Measurements from ENCODE around the gene HACD2.
"Not testable (repeated sequence)": the region's sequence is repeated elsewhere in the genome, so short reads cannot be mapped to it uniquely, and the experiment has no call there.

The HACD2 gene, protein sequence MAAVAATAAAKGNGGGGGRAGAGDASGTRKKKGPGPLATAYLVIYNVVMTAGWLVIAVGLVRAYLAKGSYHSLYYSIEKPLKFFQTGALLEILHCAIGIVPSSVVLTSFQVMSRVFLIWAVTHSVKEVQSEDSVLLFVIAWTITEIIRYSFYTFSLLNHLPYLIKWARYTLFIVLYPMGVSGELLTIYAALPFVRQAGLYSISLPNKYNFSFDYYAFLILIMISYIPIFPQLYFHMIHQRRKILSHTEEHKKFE

DNA sequence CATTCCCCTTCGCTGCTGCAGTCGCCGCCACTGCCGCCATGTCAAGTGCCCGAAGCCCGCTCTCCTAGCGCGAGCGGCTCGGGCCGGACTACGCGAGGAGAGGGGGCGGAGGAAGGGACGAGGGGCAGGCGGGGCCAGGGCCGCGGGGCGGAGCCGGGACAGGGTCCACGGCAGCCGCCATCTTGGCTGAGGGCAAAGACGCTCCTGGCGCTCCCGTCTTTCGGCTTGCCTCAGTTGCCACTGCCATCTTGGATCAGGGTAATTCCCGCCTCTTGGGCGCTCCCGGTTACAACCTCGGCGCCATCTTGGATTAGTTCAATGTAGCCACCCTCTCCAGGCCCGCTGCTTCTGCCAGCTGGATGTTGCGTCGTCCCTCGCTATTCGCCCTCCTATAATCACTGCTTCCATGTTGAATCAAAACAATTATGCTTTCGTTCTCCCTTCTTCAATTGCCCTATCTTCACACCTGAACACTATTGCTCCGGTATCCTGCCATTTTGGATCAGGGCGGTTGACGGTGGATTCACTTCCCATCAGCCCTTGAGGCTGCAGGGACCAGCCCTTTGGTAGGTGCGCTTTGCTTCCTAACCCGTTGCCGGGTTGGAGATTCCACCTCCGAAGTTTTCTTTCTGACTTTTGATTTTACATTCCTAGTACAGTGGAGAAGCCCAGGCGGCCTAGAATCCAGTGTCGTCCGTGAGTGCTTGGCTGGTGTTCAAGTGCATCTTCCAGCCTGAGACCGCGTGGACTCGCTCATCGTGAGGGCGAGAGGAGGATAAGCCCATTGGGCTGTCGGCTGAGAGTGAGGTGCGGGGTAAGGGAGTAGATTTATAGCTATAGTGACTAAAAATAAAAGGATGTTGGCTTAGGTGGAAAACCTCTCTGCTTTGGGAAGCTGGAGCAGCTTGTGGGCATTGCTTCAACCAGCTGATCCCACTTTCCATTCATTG is at the start of gene HACD2:
TSS of gene HACD2 (minus strand) at position 66 of the 950 bp plus-strand sequence. CDS start at position 40, 26 bp downstream.
- peak; percentile 89 to 94 for DNase-seq

DNA sequence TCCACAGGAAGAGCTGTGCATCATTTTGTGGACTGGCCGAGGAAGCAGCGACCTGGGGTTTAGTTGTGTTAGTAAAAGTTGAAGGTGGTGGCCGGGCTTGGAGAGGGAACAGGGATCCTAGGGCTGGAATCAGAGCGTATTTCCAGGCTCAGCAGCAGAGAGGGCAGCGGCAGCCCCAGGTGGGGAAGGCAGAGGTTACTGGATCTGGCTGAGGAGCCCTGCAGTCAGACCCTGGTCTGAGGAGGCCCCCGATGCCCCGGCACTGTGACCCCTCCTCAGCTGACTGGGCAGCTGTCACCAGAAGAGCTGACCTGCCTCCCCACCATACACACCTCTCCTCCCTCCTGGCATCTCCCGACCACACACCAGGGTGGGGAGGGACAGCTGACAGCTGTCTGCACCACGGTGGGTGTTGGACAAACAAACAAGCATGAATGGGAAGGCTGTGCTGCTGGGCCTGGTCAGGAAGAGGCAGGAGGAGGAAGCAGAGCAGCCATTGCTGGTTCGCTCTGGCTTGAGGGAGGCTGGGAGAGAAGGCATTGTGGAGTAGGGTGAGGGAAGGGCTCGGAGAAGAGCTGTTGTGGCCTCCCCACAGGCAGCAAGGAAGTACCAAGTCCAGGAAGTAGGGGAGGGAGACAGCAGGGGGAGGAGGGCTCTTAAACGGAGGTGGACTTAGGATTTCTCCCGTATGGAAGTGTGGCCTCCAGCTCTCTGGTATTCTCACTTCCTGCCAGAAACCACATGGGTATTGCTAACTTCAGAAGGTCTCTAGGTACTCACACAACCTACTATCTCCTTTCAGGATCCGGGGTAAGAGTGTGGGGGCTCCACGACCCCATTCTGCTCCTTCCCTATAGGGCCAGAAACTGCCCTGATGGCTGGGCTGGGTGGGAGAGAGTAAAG is 49.5 kb upstream of the HACD2 start:
- DNase-seq: no peak

DNA sequence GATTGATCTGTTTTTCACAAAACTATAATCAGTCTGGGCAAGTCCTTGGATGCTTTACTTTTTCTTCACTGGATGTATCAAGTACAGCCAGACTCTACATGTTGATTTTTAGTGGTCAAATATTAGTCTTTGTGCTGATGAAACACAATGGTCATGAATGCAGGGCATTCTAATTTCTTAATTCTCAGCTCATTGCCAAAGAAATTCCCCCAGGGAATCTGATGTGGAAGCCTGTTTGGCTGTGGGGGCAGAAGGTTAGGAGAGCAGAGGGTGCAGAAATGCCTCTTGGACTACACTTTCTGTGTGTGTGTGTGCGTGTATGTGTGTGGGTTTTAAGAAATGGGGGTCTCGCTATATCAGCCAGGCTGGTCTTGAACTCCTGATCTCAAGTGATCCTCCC is 48.7 kb upstream of the HACD2 start:
- DNase-seq: no peak

DNA sequence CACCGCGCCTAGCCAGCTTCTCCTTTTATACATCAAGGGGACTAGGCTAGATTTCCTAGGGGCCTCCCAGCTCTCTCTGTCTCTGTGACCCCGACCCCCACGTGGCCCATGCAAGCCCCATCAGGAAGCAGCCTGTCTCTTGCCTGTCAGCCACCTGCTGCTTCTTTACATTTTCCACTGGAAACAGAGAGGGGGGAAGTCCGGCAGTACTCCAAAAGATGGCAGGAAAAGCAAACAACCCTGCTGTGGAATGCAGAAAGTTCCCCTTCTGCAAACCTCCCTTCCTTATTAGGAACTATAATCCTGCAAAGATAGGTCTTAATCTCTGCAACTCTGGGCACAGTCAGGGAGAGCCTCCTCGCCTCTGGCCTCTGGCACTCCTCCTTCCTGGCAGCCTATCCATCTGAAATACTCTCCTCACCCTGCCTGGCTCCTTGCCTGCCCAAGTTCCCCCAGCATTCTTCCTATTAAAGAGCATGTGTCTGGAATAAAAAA is 47.4 kb upstream of the HACD2 start:
- no peak for DNase-seq

DNA sequence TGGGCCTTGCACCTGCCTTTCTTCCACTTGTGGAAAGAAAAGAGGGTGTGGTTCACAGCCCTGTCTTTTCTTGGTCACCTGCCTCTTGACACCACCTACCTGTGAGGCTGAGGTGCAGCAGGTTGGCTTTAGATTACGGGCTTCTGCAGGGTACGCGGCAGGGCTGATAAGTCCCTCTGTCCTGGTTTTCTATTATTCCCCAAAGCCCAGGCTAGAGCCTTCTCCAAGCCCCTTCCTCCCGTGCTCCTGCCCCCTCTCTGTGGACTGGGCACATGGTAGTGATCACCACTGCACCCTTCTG is 44.8 kb upstream of the HACD2 start:
- DNase-seq: no peak

DNA sequence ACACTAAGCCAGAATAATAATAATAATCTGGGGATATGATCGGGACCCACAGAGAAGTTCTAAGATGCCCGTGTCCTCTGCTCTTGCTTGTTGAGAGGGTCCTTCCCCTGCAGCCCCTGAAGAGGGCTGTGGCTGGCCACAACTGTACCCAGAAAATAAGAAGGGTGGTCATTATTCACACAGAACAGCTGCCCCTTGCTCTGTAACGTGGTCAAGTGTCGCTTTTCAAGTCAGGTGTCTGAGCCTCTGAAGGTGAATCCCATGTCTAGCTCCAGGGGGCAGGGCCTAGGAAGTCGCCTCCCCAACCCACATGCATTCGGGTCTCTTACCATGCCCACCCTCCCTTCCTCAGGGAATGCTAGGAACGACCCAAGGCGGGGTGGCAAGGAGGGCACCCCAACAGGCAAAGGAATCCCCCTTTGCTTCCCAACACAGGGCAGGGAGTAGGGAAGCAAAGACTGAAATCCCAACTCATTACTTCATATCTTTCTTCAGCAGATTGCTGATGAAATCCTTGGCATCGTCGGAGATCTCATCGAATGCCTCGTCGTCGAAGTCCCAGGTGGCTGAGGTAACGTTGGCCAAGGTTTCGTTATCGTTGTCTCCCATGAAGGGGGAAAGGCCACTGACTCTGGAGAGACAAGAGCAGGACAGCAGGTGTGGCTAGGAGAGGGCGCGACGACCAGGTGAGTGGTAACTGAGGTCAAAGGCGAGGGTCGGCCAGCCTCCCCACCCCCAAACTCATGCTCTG is 44.3 kb upstream of the HACD2 start:
- DNase-seq: no peak

DNA sequence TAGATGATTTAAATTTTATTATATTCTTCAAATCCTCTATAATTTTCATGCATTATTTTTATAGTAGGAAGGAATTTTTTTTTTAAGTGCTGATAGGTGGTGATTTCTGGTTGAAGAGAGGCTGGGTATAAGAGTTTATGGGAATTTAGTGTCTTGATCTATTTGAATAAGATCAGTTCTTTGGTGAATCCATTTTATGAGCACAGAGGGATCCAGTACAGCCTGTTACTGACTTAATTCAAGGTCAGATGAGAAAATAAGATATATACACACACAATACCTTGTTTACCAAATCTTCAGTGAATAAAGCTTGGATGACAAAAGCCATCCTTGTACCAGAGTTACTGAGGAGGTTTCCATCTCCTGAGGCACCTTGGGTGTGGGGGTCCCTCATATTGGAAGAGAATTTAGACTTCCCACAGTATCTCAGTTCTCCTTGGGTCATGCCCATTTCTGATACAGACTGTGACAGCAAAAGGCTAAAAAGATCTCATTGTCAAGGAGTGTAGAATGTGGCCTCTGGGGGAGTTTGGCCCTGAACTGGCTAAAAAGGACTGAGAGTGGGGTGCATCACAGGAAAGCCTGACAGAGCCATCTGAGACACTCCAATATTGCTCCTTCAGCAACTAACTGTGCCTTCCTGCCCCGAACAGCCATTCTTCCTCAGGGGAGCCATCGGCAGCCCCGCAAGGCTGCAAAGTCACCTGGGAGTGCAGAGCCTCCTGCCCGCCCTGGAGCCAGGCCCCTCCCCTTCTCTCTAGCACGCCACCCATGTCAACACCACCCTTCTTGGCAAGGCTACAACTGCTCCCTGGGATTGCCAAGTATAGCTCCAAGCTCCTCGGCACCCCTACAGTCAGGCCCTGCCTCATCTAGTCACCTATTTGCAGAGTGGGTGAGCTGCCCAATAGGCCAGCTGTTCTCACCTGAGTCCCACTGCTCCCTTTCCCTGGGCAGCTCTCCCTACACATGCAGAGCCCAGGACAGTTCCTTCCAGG is 43.1 kb upstream of the HACD2 start:
- DNase-seq: no peak

DNA sequence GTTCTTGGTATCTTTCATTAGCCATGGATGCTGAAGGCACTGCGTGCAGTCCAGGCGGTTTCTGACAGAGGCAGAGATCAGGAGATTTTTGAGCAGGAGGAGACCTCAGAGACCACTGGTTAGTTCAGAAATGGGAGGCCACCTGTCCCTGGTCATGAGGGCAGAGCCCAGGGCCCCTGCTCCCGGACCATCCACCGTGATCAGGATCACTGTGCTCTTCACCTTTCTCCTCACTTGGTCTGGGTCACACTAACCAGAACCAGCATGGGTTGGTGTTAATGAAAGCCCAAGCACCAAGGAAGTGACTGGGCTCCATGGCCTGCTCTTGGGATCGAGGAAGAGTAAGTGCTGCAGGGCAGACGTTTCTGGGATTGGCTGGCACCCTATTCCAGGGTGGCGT is 42.0 kb upstream of the HACD2 start:
- DNase-seq: no peak

DNA sequence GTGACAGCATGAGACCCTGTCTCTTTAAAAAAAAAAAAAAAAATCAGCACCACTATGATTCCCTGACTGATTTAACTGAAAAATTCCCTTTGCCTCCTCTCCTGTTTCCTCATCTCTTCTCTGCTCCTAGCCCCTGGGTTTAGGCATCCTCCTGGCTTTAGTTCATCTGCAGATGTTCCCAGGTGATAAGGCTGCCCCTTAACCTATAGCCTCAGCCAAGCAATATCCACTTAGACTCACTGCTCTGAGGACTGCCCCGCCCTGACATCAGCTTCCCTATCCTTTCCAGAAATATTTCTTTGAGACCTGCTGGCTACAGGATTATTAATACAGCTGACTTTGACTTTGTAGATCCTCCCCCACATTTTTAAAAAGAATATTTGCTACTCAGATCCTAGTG is 39.4 kb upstream of the HACD2 start:
- DNase-seq: no peak

DNA sequence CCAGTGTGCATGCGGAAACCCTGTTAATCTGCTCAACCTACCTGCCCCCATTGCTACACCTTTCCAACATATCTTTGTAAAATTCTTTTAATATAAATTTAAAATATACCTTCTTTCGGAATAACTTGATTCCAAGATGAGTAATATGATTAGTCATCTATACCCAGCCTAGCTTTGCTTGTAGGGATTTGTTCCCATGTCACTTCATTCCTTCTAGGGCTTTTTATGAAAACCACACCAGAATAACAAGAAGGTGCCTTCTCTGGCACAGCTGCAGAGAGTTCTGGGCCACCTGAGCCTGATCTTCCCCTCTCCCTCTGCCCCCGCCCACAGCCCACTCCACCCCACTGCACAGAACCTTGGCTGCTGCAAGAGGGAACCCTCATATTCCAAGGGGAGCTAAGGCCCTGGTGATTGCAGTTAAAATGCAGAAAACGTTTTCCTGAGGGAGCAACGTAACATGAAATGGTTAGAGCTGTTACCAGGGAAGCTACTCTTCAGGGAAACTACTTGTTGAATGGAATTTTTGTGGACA is 38.6 kb upstream of the HACD2 start:
- DNase-seq: no peak

DNA sequence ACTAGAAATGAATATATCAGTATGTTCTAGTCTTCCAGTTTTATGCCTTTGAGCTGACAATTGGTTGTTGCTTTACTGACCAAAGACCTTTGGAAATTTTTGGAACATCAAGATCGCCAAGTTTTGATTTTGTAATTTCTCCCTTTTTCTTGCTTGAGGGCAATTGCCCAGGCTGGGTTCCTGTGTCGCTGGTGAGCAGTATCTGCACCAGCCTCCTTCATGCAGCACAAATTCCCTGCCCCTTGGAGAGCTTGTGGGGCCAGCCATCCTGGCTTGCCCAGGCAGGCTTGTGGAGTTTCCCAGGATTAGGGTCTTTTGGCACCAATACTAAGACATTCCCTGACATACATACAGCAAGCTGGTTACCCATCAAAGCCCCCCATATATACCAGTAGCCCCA is 37.9 kb upstream of the HACD2 start:
- DNase-seq: no peak

DNA sequence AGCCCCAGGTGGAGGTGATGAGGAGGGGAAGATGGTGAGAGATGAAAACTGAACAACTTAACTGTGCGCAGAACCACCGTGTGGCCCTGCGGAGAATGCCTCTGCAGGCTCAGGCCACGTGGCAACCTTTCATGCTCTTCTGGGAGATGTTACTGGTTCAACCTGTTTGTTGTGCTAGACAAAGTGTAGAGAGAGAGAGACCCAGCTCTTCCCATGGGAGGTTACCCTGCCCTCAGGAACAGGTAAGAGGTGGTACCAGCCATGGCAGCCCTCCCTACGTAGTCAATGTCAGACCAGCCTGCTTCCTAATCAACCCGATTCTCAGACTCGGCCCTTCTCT is 37.0 kb upstream of the HACD2 start:
- no peak for DNase-seq

DNA sequence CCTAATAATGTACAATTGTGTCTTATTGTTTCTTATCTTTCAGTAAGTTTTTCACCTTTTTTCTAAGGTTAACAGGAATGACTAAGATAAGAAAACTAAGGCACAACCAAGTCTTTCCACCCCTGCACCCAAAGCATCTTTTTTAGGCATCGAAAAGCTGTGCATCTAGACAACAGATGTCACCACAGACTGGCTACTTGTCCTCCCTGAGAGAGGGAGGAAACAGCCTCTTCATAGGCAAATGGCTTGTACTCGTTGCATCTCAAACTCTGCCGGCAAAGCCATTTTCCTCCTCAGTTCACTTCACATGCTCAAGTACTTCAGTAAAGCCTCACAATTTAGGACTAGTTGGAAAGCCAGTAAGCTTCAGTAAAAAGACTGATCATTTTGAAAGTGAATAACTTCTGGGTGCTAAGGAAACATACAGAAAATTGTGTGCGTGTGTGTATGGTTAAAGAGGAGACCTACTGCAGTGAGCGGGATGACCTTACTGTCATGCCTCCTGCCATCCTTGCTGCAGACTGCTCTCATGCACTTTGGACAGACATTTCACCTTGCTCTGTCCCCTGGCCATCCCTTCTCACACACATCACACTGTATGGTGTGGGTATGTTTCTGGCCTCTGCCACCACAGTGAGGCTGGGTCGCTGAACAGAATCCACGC is 36.5 kb upstream of the HACD2 start:
- DNase-seq: no peak

DNA sequence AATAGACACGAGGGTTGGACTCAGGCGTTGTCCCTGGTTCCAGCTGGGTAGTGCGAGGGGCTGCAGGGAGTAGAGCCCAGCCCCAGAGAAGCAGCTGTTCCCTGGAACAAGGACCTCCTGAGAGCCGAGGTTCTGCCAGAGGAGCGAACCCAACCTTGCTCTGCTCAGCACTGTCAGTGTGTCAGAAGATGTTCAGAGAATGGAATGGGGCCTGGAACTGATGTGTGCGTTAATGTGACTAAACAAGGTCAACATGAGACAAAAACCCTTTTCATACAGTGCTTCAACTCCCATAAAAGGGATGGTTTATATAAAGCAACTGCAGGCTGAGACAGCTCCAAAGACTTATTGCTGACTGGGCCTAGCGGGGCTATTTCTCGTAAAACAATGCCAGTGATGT is 35.5 kb upstream of the HACD2 start:
- DNase-seq: no peak

DNA sequence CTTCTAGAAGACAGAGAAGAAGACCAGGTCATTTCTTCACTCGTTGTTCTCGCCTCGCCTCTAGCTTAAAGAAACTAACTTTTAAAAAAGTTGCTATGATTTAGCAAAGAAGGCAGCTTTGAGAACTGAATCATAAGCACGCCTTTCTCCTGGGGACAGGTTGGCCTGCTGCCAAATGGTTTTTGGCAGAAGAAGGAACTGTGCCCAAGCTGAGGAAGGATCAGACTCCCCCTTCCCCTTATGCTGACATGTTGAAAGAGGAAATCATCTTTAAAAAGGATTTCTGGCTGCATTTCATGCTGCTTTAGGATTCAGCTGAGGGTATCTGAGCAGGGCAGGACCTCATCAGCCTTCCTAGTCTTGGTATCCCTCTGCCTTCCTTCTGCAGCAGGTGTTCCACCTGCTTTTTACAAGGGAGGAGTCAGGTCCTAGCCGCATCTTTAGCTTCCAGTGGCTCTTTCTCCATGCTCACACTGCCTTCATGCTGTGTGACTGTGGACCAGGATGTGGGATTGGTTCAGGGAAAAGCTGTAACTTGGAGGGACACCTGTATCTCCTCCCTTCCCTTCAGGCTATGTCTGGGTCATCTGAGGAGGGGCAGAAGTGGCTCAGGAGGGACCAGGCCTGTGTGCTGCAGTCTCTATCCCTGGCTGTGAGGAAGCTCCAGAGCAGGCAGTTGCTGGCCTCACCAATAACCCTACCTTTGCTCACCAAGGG is 34.1 kb upstream of the HACD2 start:
- no peak for DNase-seq

DNA sequence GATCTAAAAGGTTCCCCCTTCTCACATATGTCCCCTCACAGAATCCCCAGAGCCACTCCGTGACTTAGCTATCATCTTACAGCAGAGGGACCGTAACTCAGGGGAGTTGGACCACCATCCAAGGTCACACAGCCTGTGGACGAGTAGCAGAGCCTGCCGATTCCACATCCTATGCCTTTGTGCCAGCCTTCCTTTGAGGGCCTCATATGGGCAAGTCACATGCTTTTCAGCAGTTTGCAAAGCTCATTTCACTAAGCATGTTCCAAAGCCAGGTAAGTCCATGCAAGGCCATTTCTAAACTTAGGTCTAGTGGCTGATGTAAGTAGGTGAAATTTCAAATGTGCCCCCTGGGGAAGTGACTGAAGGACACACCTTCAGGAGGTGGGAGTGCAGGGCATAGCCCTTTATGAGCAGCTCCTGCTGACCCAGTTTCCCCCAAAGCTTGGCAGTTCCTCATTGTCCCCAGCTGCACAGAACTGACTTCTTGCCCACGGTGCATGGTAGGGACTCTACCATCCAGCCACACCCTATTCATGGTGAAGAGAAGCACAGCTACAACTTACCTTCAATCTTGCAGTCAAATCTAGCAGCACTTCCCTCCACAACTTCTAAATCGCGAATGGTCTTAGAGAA is 33.3 kb upstream of the HACD2 start:
- DNase-seq: no peak

DNA sequence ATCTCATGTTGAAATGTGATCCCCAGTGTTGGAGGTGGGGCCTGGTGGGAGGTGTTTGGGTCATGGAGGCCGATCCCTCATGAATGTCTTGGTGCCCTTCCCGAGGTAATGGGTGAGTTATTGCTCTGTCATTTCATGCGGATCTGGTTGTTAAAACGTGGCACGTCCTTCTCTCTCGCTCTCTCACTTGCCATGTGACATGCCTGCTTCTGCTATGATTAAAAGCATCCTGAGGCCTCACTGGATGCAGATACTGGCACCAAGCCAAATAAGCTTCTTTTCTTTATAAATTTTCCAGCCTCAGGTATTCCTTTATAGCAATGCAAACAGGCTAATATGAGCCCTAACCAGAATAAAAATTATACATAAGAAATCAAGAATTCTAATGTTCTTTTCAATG is 31.7 kb upstream of the HACD2 start:
- DNase-seq: no peak

DNA sequence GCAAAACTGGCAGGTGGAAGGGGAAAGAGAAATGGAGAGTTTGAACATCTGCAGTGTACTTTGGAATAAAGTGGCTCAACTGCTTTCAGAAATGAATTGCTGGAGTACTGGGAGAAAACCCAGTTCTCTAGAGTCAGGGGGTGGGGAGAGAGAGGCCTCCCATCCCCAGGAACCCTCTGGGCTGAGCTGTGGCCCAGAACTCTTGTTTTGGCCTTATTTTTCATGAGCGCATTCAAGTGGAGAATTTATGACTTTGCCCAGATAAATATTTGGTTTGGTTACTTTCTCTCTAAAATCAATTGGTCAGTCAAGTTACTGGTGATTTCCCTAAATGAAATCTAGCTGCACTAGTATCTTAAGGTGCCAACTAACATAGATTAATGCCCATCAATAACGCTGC is 28.7 kb upstream of the HACD2 start:
- DNase-seq: no peak

DNA sequence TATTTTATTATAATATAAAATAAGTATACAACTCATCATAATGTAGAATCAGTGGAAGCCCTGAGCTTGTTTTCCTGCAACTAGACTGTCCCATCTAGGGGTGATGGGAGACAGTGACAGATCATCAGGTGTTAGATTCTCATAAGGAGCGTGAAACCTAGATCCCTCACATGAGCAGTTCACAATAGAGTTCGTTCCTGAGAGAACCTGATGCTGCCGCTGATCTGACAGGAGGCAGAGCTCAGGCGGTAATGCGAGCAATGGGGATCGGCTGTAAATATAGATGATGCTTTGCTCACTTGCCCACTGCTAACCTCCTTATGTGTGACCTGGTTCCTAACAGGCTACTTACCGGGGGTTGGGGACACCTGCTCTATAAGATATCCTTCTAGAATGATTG is 26.8 kb upstream of the HACD2 start:
- DNase-seq: not testable (repeated sequence)

All from NCI-H187 (cell line).